DND-41 (cell line): ENCODE measurements around the gene PABPC1L.

Experiments
- ATAC-seq: fragments of 200-7000 bp; cut with Tn5 transposase; 3 replicates; pipeline ENCODE4 v1.9.1; 2021; ENCODE audit warnings: low read depth; ENCODE audit not compliant: insufficient read depth
- DNase-seq: peaks from one replicate; pipeline ENCODE4 v3.0.0-alpha.2; 2020
- H2AFZ ChIP-seq: 2 replicates; pipeline ENCODE4 v1.6.0; 2012; ENCODE audit warnings: low read depth, low read length
- H3K27ac ChIP-seq: 2 replicates; pipeline ENCODE4 v1.5.1; 2012; ENCODE audit warnings: low read length, inconsistent platforms
- H3K27me3 ChIP-seq: fragments of 200-600 bp; sonication (generic); 2 replicates; pipeline ENCODE4 v1.6.0; 2012; ENCODE audit warnings: low read length, mild to moderate bottlenecking, inconsistent platforms; ENCODE audit not compliant: insufficient read depth, poor library complexity
- H3K36me3 ChIP-seq: 2 replicates; pipeline ENCODE4 v1.5.1; 2012; ENCODE audit warnings: low read length, inconsistent platforms; ENCODE audit not compliant: insufficient read depth
- H3K4me1 ChIP-seq: 2 replicates; pipeline ENCODE4 v1.5.1; 2012; ENCODE audit warnings: mild to moderate bottlenecking, low read length; ENCODE audit not compliant: insufficient read depth
- H3K4me2 ChIP-seq: 2 replicates; pipeline ENCODE4 v1.6.0; 2012; ENCODE audit warnings: mild to moderate bottlenecking, moderate library complexity, low read length, inconsistent platforms; ENCODE audit not compliant: insufficient read depth
- H3K4me3 ChIP-seq, 2 experiments: fragments of 200-600 bp in 1 of 2; shearing (Covaris generic) in 1 of 2; 2 replicates each; pipeline ENCODE4 v1.5.1; 2012 to 2016; ENCODE audit warnings: inconsistent platforms in 2 of 2, low read length in 2 of 2, mild to moderate bottlenecking in 2 of 2, low read depth in 1 of 2, moderate library complexity in 1 of 2
- H3K79me2 ChIP-seq: 2 replicates; pipeline ENCODE4 v1.6.0; 2012; ENCODE audit warnings: low read length, inconsistent platforms; ENCODE audit not compliant: insufficient read depth
- H3K9ac ChIP-seq: 2 replicates; pipeline ENCODE4 v1.6.0; 2012; ENCODE audit warnings: low read depth, mild to moderate bottlenecking, inconsistent platforms, low read length, moderate library complexity
- H3K9me3 ChIP-seq: 2 replicates; pipeline ENCODE4 v1.5.1; 2012; ENCODE audit warnings: low read length, moderate library complexity, mild to moderate bottlenecking, inconsistent platforms; ENCODE audit not compliant: insufficient read depth, severe bottlenecking
- H4K20me1 ChIP-seq: 2 replicates; pipeline ENCODE4 v1.6.0; 2012; ENCODE audit warnings: low read length; ENCODE audit not compliant: insufficient read depth
- EZH2 ChIP-seq: IDR thresholded peaks from 3 replicates; pipeline ENCODE4 v1.6.1; 2012; ENCODE audit warnings: borderline replicate concordance, low read depth, mild to moderate bottlenecking, moderate library complexity, low read length, inconsistent platforms; ENCODE audit not compliant: severe bottlenecking
- TF ChIP-seq, protein P1 (sequence below): IDR thresholded peaks from 2 replicates; pipeline ENCODE4 v1.5.1; 2012; ENCODE audit warnings: borderline replicate concordance, low read length, moderate library complexity, mild to moderate bottlenecking; ENCODE audit not compliant: poor library complexity, severe bottlenecking; ENCODE audit errors: extremely low read depth

PABPC1L gene

DNA sequence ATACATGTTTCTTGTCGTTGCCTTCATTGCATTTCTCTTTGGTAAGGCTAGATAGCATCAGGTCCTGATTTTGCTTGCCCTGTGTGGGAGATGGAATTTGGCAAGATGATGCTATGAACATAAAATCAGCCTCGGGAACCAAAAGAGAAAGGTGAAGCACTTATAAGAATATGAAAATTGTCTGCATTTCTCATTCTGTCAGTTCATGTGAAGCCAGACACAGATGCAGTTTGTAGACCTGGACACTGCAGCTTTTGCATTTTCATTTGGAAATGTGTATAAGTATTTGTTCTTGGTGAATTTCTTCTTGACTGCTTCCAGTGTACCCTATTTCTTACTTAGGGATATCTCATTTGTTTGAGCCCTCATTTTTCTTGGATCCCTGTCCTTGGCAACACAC, 23.0 kb upstream of the PABPC1L start:
- Histone ChIP-seq H4K20me1 (peaks cover 58% of the 10 kb centered on the region), H3K27ac (peak overlapping the region; percentile 93), H3K79me2 (peaks cover 69% of the 10 kb centered on the region), H3K4me3 (peak overlapping the region; percentile 76 to 78; a peak in 3 of 4 replicates), H2AFZ (no peak overlapping the region), H3K9ac (peak overlapping the region; percentile 97), H3K9me3 (no peaks in the 10 kb centered on the region), H3K36me3 (peaks cover 30% of the 10 kb centered on the region), H3K4me2 (peak overlapping the region; percentile 79), H3K27me3 (no peaks in the 10 kb centered on the region), H3K4me1 (peaks cover 48% of the 10 kb centered on the region)
- TF ChIP-seq, protein P1, sequence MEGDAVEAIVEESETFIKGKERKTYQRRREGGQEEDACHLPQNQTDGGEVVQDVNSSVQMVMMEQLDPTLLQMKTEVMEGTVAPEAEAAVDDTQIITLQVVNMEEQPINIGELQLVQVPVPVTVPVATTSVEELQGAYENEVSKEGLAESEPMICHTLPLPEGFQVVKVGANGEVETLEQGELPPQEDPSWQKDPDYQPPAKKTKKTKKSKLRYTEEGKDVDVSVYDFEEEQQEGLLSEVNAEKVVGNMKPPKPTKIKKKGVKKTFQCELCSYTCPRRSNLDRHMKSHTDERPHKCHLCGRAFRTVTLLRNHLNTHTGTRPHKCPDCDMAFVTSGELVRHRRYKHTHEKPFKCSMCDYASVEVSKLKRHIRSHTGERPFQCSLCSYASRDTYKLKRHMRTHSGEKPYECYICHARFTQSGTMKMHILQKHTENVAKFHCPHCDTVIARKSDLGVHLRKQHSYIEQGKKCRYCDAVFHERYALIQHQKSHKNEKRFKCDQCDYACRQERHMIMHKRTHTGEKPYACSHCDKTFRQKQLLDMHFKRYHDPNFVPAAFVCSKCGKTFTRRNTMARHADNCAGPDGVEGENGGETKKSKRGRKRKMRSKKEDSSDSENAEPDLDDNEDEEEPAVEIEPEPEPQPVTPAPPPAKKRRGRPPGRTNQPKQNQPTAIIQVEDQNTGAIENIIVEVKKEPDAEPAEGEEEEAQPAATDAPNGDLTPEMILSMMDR, result no peak
- DNase-seq, result no peak
- no peak for ATAC-seq

DNA sequence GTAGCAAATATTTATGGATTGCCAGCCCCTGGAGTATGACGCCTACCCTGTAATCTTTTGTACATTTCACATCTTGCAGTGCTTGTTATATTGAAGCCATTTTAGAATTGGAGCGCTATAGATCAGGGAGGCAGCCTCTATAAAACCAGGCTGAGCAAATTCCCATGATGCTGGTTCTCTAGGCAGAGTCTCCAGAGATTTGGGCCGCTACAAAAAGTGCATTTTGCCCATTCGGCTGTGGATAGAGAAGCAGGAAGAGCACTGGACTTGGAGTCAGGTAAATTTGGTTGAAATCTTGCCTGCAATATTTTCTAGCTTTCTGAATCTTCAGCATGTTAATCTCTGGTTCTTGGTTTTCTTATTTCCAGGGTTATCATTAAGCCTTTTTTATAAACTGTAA, 22.4 kb upstream of the PABPC1L start:
- Histone ChIP-seq H3K79me2 (peaks cover 75% of the 10 kb centered on the region), H3K9ac (peak overlapping the region; percentile 97), H2AFZ (no peak overlapping the region), H3K36me3 (peaks cover 34% of the 10 kb centered on the region), H3K4me3 (peak overlapping the region; percentile 76 to 78; a peak in 3 of 4 replicates), H3K9me3 (no peaks in the 10 kb centered on the region), H3K4me2 (peak overlapping the region; percentile 79), H3K27me3 (no peaks in the 10 kb centered on the region), H3K27ac (peak overlapping the region; percentile 93; the same call in 1 of the 2 replicates), H3K4me1 (peaks cover 48% of the 10 kb centered on the region), H4K20me1 (peaks cover 65% of the 10 kb centered on the region)
- no peak for DNase-seq
- ATAC-seq, result no peak
- TF ChIP-seq, protein P1, result no peak

DNA sequence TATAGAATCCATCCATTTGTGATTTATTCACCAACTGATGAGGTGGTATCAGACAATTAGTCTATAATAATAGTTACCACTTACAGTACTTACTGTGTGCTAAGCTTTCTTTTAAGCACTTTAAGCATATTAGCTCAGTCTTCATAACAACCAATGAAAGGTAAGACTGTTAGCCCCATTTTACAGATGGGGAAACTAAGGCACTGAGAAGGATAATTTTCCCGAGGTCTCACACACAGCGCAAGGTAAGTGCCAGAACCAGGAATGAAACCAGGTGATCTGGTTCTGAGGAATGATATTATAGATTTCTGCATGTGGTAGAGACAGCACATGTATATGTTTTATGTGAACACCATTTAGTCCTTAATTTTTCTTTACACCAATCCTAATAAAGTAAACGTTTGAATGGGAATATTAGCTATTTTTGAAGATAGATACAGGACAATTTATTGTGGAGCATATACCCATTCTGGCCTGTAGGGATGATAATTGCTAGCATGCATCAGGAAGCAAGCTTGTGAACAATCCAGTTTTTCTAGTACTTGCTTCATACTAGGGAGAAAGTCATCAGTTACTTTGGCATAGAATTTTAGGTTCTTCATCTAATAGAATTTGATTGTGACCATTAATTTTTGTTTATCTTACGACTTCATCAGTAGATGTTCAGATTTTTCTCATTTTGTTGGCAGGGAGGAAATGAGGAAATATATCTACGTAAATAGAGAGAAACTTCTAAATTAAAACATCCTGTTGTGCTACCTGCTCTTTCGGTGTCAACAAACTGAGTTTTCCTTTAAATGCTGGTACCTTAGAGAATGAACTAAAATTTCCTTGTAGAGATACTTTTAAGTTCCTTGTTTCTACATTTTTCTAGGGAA, 21.4 kb upstream of the PABPC1L start:
- Histone ChIP-seq H2AFZ (no peak overlapping the region), H3K9ac (peak overlapping the region; percentile 97; the same call in 1 of the 2 replicates), H3K27ac (no peak overlapping the region), H3K4me2 (peak overlapping the region; percentile 79), H3K36me3 (peaks cover 34% of the 10 kb centered on the region), H3K27me3 (no peaks in the 10 kb centered on the region), H3K4me1 (peaks cover 48% of the 10 kb centered on the region), H4K20me1 (peaks cover 71% of the 10 kb centered on the region), H3K79me2 (peaks cover 85% of the 10 kb centered on the region), H3K4me3 (peak overlapping the region in 1 of 2 experiments; percentile 78; a peak in 1 of 4 replicates), H3K9me3 (no peaks in the 10 kb centered on the region)
- ATAC-seq (no peak), DNase-seq (no peak)
- TF ChIP-seq, protein P1, result peak; percentile 34
- TF ChIP-seq EZH2, result no peak
